DND-41 (cell line): ENCODE results near the gene ETF1.

ENCODE experiments used
- EZH2 ChIP-seq: IDR thresholded peaks from 3 replicates; pipeline ENCODE4 v1.6.1; 2012; ENCODE audit warnings: borderline replicate concordance, low read depth, mild to moderate bottlenecking, moderate library complexity, low read length, inconsistent platforms; ENCODE audit not compliant: severe bottlenecking
- TF ChIP-seq, protein P1 (sequence below): IDR thresholded peaks from 2 replicates; pipeline ENCODE4 v1.5.1; 2012; ENCODE audit warnings: borderline replicate concordance, low read length, moderate library complexity, mild to moderate bottlenecking; ENCODE audit not compliant: poor library complexity, severe bottlenecking; ENCODE audit errors: extremely low read depth

DNA sequence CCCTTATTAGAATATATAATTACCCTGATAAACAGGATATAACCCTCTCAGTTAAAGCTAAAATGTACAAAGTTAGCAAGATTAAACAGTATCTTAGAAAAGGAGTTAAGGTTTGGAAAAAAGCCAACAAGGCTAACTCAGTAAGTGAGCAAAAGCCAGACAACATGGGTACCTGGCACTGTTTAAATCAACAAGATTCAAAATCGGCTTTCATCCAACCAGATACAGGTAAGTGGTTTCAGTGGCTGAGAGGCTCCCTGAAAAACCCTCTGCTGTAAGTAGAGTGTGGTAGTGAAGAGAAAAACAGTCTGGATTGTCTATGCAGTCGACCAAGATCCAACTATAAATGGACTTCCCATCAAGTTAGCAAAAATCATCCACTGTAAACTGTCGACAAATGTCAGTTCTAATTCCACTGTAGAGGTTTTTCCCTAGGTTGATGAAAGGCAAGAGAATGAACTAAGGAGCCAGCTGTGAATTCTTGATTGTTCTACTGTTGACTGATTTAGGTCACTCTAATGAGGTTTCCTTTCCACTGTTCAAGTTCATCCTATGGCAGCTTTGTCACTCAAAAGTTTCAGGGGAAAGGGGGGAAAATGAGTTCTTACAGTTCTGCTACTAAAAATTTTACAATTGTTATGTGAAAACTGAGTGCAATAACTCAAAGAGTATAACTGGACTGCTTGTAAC lies 27.3 kb downstream of the ETF1 start:
- TF ChIP-seq, protein P1, sequence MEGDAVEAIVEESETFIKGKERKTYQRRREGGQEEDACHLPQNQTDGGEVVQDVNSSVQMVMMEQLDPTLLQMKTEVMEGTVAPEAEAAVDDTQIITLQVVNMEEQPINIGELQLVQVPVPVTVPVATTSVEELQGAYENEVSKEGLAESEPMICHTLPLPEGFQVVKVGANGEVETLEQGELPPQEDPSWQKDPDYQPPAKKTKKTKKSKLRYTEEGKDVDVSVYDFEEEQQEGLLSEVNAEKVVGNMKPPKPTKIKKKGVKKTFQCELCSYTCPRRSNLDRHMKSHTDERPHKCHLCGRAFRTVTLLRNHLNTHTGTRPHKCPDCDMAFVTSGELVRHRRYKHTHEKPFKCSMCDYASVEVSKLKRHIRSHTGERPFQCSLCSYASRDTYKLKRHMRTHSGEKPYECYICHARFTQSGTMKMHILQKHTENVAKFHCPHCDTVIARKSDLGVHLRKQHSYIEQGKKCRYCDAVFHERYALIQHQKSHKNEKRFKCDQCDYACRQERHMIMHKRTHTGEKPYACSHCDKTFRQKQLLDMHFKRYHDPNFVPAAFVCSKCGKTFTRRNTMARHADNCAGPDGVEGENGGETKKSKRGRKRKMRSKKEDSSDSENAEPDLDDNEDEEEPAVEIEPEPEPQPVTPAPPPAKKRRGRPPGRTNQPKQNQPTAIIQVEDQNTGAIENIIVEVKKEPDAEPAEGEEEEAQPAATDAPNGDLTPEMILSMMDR: no peak
- TF ChIP-seq EZH2: no peak
